HG03139 (cell line): Measurements from ENCODE around the gene ANKRD13A.
"Not testable (repeated sequence)": the region's sequence is repeated elsewhere in the genome, so short reads cannot be mapped to it uniquely, and the experiment has no call there.

Experiments used
- ATAC-seq: cut with Tn5 transposase; IDR thresholded peaks from one replicate; pipeline ENCODE4 v1.9.1; 2021; ENCODE audit not compliant: unreplicated experiment

The ANKRD13A gene

GRCh38 chr12:110047297-110047940 lies 48.2 kb downstream of the ANKRD13A start:
- ATAC-seq: no peak

GRCh38 chr12:110048242-110049027 lies 49.2 kb downstream of the ANKRD13A start, which contains the start of gene C12orf76:
C12orf76 (minus strand) TSS chr12:110048522; CDS start chr12:110048495, 27 bp downstream.
- peak; percentile 98 for ATAC-seq

- not testable (repeated sequence) for ATAC-seq
Measured at GRCh38 chr12:110049034-110049433, 49.8 kb downstream of the ANKRD13A start.

- ATAC-seq: not testable (repeated sequence)
Measured at GRCh38 chr12:110049666-110050065, 50.4 kb downstream of the ANKRD13A start.

DNA sequence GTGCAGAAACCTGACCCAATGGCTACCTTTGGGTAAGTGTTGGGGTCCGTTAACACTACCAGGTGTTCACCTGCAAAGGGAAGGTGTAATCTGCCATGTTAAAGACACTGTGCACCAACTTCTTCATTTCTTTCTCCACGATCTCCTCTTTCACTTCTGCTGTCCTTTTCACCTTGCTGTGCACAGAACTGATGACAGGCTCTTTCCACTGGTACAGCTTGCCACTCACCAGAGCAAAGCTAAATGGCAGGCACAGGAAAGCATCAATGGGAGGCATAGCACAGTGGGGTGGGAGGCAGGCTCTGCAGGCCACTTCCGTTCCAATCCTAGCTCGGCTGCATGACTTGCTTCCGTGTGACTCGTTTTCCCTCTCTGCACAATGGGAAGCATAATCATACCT lies 51.7 kb downstream of the ANKRD13A start:
- ATAC-seq: no peak

DNA sequence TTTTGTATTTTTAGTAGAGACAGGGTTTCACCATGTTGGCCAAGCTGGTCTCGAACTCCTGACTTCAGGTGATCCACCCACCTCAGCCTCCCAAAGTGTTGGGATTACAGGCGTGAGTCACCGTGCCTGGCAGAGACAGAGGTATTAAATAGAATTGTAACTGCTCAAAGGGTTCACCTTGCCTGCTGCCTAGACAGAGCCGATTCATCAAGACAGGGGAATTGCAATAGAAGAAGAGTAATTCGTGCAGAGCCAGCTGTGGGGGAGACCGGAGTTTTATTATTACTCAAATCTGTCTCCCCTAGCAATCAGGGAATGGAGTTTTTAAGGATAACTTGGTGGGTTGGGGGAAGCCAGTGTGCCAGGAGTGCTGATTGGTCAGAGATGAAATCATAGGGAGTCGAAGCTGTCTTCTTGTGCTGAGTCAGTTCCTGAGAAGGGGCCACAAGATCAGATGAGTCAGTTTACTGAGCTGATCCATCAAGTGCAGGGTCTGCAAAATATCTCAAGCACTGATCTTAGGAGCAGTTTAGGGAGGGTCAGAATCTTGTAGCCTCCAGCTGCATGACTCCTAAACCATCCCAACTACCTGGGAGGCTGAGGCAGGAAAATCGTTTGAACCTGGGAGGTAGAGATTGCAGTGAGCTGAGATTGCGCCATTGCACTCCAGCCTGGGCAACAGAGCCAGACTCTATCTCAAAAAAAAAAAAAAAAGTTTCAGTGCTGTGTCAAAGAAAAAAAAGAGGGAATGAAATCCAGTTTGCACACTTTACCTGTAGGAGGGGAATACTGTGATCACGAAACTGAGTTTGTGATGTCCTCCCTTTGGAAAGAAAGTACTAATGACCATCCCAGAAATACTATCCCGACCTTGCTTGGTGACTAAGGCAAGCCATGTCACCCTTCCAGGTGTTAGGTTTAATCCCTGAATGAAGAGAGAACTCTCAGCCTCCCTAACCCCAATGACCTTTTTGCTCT lies 56.4 kb downstream of the ANKRD13A start:
- ATAC-seq: not testable (repeated sequence)

GRCh38 chr12:110056643-110057042 lies 57.4 kb downstream of the ANKRD13A start:
- not testable (repeated sequence) for ATAC-seq

DNA sequence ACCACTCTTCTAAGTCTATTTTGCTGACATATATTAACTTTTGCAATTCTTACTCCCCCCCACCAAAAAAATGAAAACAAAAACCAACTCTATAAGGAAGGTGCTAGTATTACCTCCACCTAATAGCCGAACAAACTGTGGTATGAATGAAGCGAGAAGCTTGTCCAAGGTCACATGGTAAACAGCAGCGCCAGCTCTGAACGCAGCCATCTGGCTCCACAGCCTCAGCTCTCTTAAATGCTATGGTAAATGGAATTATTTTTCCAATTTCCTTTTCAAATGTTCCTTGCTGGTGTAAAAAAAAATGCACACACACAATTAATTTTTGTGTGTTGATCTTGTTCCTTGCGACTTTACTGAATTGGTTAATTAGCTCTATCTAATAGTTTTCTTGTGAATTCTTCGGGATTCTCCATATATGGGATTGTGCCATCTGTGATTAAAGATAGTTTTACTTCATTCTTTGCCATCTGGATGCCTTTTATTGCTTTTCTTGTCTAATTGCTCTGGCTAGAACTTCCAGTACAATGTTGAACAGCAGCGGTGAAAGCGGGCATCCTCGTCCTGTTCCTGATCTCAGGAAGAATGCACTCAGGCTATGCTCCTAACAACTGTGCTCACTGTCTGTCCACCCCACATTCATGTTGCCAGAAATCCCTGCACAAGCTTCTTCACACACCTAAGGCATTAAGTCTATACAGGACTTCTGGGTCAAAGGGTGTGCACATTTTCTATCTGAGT lies 59.8 kb downstream of the ANKRD13A start:
- no peak for ATAC-seq

GRCh38 chr12:110059651-110060000 lies 60.4 kb downstream of the ANKRD13A start:
- no peak for ATAC-seq

GRCh38 chr12:110062241-110062640 lies 63.0 kb downstream of the ANKRD13A start:
- no peak for ATAC-seq

GRCh38 chr12:110065540-110065939 lies 66.3 kb downstream of the ANKRD13A start:
- ATAC-seq: no peak

DNA sequence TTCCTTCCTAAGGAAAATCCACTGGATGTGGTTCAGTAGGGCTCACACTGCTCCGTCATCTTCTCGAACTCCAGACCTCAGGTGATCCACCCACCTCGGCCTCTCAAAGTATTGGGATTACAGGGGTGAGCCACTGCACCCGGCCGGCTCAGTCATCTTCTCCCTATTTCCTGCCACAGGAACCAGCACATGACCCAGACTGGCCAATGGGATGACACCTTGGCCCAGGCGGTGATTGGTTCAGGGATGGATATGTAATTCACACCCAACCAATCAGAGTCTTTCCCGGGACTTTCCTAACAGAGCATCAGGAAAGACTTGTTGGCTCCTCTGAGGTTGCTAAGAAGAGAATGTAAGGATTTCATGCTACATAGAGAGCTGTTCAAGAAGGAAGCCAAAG lies 68.3 kb downstream of the ANKRD13A start:
- no peak for ATAC-seq

GRCh38 chr12:110068115-110068514 lies 68.9 kb downstream of the ANKRD13A start:
- ATAC-seq: not testable (repeated sequence)

GRCh38 chr12:110068654-110069053 lies 69.4 kb downstream of the ANKRD13A start:
- no peak for ATAC-seq

- no peak for ATAC-seq
Measured at GRCh38 chr12:110071504-110071903, 72.3 kb downstream of the ANKRD13A start.

DNA sequence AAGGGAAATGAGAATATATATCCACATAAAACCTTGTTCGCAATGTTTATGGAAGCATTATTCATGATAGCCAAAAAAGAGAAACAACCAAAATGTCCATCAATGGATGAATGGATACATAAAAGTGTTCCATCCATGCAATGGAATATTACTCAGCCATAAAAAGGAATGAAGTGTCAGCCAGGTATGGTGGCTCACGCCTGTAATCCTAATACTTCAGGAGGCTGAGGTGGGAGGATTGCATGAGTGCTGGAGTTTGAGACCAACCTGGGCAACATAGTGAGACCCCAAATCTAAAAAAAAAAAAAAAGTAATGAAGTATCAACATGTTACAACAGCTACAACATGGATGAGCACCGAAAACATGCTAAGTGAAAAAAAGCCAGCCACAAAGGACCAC lies 72.7 kb downstream of the ANKRD13A start:
- ATAC-seq: no peak

DNA sequence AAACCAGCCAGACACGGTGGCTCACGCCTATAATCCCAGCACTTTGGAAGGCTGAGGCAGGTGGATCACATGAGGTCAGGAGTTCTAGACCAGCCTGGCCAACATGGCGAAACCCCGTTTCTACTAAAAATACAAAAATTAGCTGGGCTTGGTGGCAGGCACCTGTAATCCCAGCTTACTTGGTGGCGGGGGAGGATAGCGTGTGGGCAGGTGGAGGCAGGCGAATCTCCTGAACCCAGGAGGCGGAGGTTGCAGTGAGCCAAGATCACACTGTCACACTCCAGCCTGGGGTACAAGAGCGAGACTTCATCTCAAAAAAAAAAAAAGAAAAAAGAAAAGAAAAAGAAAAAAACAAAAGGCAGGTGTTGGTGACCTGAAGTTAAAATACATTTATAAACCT lies 73.4 kb downstream of the ANKRD13A start:
- ATAC-seq: not testable (repeated sequence)

DNA sequence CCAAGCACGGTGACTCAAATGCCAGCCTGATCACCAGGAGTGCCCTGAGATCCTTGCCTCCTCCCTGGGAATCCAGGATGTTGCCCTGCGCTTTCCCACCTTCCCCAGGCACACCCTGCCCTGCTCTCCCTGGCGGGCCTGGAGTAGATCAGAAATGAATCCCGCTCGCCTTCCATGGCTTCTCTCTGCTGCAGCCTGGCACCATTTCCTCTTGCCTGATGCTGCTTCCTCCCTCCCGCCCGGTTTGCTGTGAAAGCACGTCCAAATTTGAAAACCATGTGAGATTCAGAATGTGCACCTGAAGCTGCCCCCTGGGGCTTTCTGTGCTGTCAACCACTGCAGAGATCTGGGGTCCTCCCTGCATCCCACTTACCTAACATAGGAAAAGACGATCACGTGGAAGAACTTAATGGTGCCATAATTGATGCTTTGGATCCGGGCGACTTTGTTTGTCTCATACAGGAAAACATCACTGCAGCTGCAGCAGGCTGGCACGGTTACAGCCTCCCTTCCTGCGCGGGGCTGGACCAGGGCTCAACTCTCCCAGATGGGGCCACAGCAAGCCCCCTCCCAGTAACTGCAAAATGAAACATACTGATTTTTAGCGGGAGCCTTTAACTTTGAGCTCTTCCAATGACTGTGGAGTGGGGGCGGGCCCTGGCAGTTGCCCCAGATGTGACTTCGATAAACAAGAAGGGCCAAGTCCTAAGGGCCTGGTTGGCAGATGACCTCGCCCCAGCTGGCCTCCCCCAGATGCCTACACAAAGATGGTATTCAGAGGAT lies 74.0 kb downstream of the ANKRD13A start:
- no peak for ATAC-seq

GRCh38 chr12:110074089-110074488 lies 74.9 kb downstream of the ANKRD13A start:
- no peak for ATAC-seq

DNA sequence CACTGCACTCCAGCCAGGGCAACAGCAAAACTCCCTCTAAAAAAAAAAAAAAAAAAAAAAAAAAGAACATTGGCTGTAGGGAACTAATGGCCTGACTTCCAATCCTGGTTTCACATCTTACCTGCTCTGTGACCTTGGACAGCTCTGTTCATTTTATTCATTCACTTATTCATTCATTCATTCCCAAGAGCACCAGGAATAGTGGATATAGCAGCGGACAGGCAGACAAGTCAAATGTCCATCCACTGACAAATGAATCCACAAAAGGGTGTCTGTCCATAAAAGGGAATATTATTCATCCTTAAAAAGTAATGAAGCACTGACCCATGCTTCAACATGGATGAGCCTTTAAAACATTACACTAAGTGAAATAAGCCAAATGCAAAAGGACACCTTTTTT lies 76.7 kb downstream of the ANKRD13A start:
- ATAC-seq: no peak
